Measurements from ENCODE around the gene ANKRD13D. TPM values are rescaled to one million over a fixed set of nuclear protein-coding genes. Genes with fewer than 3 reads are reported as not detected.

The ANKRD13D gene
- total RNA-seq, 2 donors from 2014 or later: 66.6 to 101 TPM

GRCh38 chr11:67300256-67300755, 11.2 kb downstream of the ANKRD13D start:
- no peaks in the 10 kb centered on the region for H3K27me3 ChIP-seq (replicated peaks; ENCODE audit: insufficient read depth)
- no peak overlapping the region for H3K27ac ChIP-seq
- no peaks in the 10 kb centered on the region for H3K9me3 ChIP-seq
- peaks cover 11 to 22% of the 10 kb centered on the region in 2 donors for H3K4me1 ChIP-seq (ENCODE audit: control insufficient read depth in 1 of 2, low read depth in 2 of 2)
- ATAC-seq (ENCODE audit: insufficient number of reproducible peaks, low FRiP score, low read depth): no peak
- TF ChIP-seq CTCF (IDR thresholded peaks at IDR 0.05): no peak
- no peak overlapping the region for H3K4me3 ChIP-seq
- H3K36me3 ChIP-seq: peaks cover 36% of the 10 kb centered on the region
- DNase-seq (ENCODE audit: low spot score): no peak

GRCh38 chr11:67300756-67301312, 11.7 kb downstream of the ANKRD13D start:
- Histone ChIP-seq H3K27ac (no peak overlapping the region), H3K4me3 (no peak overlapping the region), H3K36me3 (peaks cover 33% of the 10 kb centered on the region), H3K27me3 (replicated peaks; ENCODE audit: insufficient read depth) (no peaks in the 10 kb centered on the region), H3K4me1 (ENCODE audit: control insufficient read depth in 1 of 2, low read depth in 2 of 2) (peaks cover 11 to 22% of the 10 kb centered on the region in 2 donors), H3K9me3 (no peaks in the 10 kb centered on the region)
- no peak for DNase-seq (ENCODE audit: low spot score)
- ATAC-seq (ENCODE audit: insufficient number of reproducible peaks, low FRiP score, low read depth): no peak
- TF ChIP-seq CTCF (IDR thresholded peaks at IDR 0.05): no peak

- H3K27me3 ChIP-seq (replicated peaks; ENCODE audit: insufficient read depth): no peaks in the 10 kb centered on the region
- H3K4me3 ChIP-seq: no peak overlapping the region
- no peak overlapping the region for H3K27ac ChIP-seq
- H3K4me1 ChIP-seq (ENCODE audit: control insufficient read depth in 1 of 2, low read depth in 2 of 2): peaks cover 11 to 22% of the 10 kb centered on the region in 2 donors
- DNase-seq (ENCODE audit: low spot score): no peak
- TF ChIP-seq CTCF (IDR thresholded peaks at IDR 0.05): no peak
- H3K9me3 ChIP-seq: no peaks in the 10 kb centered on the region
- H3K36me3 ChIP-seq: peaks cover 33% of the 10 kb centered on the region
- no peak for ATAC-seq (ENCODE audit: insufficient number of reproducible peaks, low FRiP score, low read depth)
These were observed 12.3 kb downstream of the ANKRD13D start for GRCh38 chr11:67301313-67301921.

- DNase-seq (ENCODE audit: low spot score) (no peak), ATAC-seq (ENCODE audit: insufficient number of reproducible peaks, low FRiP score, low read depth) (no peak)
- Histone ChIP-seq H3K36me3 (peaks cover 33% of the 10 kb centered on the region), H3K9me3 (no peaks in the 10 kb centered on the region), H3K27me3 (replicated peaks; ENCODE audit: insufficient read depth) (no peaks in the 10 kb centered on the region), H3K4me1 (ENCODE audit: control insufficient read depth in 1 of 2, low read depth in 2 of 2) (peaks cover 11 to 22% of the 10 kb centered on the region in 2 donors), H3K4me3 (peak overlapping the region; percentile 100), H3K27ac (no peak overlapping the region)
- no peak for TF ChIP-seq CTCF (IDR thresholded peaks at IDR 0.05)
These were observed 12.9 kb downstream of the ANKRD13D start for GRCh38 chr11:67301951-67302516.

- no peaks in the 10 kb centered on the region for H3K9me3 ChIP-seq
- peak overlapping the region; percentile 58 to 76 for H3K27ac ChIP-seq
- peaks cover 38% of the 10 kb centered on the region for H3K36me3 ChIP-seq
- H3K4me1 ChIP-seq (ENCODE audit: control insufficient read depth in 1 of 2, low read depth in 2 of 2): peaks cover 11 to 22% of the 10 kb centered on the region in 2 donors
- DNase-seq (ENCODE audit: low spot score) (no peak), ATAC-seq (ENCODE audit: insufficient number of reproducible peaks, low FRiP score, low read depth) (no peak)
- peak overlapping the region; percentile 100 for H3K4me3 ChIP-seq
- H3K27me3 ChIP-seq (replicated peaks; ENCODE audit: insufficient read depth): no peaks in the 10 kb centered on the region
- no peak for TF ChIP-seq CTCF (IDR thresholded peaks at IDR 0.05)
These were observed 13.5 kb downstream of the ANKRD13D start for GRCh38 chr11:67302571-67303131.

All from thoracic aorta (tissue), 2 donors.